Lower leg skin (tissue), 4 donors: ENCODE results near the gene C12orf57. TPM values are rescaled to one million over a fixed set of nuclear protein-coding genes. Genes with fewer than 3 reads are reported as not detected.

ENCODE experiments used
- DNase-seq, 2 donors: peaks; one replicate each; pipeline ENCODE4 v3.0.0-alpha.2; 2019; ENCODE audit warnings: low spot score in 2 of 2
- H3K4me3 ChIP-seq: fragments of 200-600 bp; sonication (generic); 2 replicates; pipeline ENCODE4 v1.5.1; 2017; ENCODE audit warnings: mild to moderate bottlenecking, low read depth; ENCODE audit not compliant: poor library complexity, severe bottlenecking
- POLR2A ChIP-seq, 2 donors: fragments of 450-650 bp; IDR thresholded peaks; one replicate each; pipeline ENCODE4 v1.6.1; 2016 to 2017; ENCODE audit warnings: antibody characterized with exemption in 2 of 2, mild to moderate bottlenecking in 1 of 2, moderate library complexity in 1 of 2
- WGBS, 2 donors: methylation state at CpG; one replicate each; pipeline ENCODE4 v1.1.5; 2018; 5-methylcytosine and 5-hydroxymethylcytosine counted together
- intact Hi-C: fragments of 100-400 bp; cut with DNase I; formaldehyde crosslinking; loops from one replicate; pipeline ENCODE4 v1.15.0; 2023; ENCODE audit warnings: low total_unique reads
- total RNA-seq, 4 donors: library from RNA; depleted of rRNA; stranded (reverse); fragments of >200 nt; gene quantifications; one replicate each; pipeline ENCODE4 v1.1.0, GENCODE V29; 2016
- TF ChIP-seq, protein P1 (sequence below), 3 donors: fragments of 450-650 bp; IDR thresholded peaks; one replicate each; pipeline ENCODE4 v1.5.1; 2016; ENCODE audit warnings: antibody characterized with exemption in 3 of 3, mild to moderate bottlenecking in 3 of 3, moderate library complexity in 2 of 3

The C12orf57 gene
- total RNA-seq, 4 donors from 2014 or later = 341 to 526 (median 418) TPM

DNA sequence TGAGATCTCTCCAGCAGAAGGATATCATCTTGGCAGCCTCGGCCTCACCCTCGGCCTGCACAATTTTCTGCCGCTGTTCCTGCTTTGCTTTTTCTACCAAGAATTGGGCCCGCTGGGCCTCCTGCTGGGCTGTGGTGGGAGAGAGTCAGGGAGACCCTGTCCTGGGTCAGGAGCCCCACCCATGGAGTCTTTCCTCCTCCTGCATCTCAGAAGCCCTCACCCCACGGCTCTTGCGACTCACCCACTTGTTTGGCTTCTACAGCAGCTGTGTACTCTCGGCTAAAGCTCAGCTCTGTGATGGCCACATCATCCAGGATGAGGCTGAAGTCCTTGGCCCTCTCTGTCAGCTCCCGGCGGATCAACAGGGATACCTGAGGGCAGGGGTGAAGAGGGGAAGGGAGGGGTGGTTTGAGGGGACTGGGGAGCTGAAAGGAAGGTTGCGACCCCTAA lies 23.9 kb downstream of the C12orf57 start:
- peak in 1 of 2 donors; percentile 75 for DNase-seq
- 69 to 81% methylated on average over 10 of the region's 10 CpGs for WGBS, 2 donors
- intact Hi-C loops = loop anchor here (10.0 kb wide), 1 partner anchor 93 kb away; the partner anchor contains the start of gene SPSB2
- H3K4me3 ChIP-seq = no peak overlapping the region
- TF ChIP-seq, protein P1, sequence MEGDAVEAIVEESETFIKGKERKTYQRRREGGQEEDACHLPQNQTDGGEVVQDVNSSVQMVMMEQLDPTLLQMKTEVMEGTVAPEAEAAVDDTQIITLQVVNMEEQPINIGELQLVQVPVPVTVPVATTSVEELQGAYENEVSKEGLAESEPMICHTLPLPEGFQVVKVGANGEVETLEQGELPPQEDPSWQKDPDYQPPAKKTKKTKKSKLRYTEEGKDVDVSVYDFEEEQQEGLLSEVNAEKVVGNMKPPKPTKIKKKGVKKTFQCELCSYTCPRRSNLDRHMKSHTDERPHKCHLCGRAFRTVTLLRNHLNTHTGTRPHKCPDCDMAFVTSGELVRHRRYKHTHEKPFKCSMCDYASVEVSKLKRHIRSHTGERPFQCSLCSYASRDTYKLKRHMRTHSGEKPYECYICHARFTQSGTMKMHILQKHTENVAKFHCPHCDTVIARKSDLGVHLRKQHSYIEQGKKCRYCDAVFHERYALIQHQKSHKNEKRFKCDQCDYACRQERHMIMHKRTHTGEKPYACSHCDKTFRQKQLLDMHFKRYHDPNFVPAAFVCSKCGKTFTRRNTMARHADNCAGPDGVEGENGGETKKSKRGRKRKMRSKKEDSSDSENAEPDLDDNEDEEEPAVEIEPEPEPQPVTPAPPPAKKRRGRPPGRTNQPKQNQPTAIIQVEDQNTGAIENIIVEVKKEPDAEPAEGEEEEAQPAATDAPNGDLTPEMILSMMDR (IDR thresholded peaks at IDR 0.05) = no peak
- TF ChIP-seq POLR2A (IDR thresholded peaks at IDR 0.05) = no peak

DNA sequence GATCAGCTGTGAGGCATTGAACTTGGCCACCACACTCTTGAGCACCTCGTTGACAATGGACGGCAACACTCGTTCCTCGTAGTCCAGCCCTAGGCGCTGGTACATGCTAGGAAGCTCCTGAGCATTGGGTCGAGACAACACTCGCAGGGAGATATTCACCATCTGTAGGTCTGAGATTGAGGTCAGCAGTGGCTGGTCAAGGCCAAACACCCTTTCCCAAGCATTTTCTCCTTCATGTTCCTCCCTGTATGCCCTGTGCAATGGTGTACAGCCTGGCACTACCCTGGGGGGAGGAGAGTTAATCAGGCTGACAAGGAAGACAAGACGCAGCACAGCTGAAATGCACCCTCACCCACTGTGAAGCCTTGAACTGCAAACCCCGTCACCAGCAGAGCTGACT lies 24.6 kb downstream of the C12orf57 start:
- H3K4me3 ChIP-seq = no peak overlapping the region
- intact Hi-C loops = loop anchor here (10.0 kb wide), 1 partner anchor 94 kb away; the partner anchor contains the start of gene SPSB2

DNA sequence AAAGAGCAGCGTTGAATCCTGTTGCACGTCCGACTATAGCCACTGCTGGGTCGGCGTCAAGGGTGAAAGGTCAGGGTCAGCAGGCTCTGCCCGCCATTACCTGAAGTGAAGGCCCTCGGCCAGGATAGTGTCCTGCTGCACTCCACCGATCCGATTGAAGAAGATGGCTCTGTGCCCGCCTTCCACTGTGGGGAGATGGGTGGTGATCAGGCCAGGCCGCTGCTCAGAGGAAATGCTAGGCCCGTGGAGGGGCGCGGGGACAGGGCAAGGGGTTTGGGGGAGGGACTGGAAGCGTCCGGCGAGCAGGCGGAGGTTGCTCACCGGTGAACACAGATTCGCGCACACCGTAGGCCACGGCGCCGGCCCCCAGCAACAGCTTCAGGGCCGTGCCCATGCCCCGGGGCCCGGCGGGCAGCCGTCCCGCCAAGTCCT lies 26.3 kb downstream of the C12orf57 start:
- peak in 1 of 2 donors; percentile 91 for DNase-seq
- TF ChIP-seq POLR2A (IDR thresholded peaks at IDR 0.05) = no peak
- TF ChIP-seq, protein P1 (IDR thresholded peaks at IDR 0.05) = no peak
- intact Hi-C loops = no loop called here
- H3K4me3 ChIP-seq = peak overlapping the region; percentile 54
- WGBS, 2 donors = 1% methylated on average over 21 to 26 of the region's 31 CpGs

More for the DNA sequence above, 24.6 kb downstream of the C12orf57 start:
- WGBS, 2 donors = 84 to 86% methylated on average over 9 of the region's 9 CpGs
- TF ChIP-seq, protein P1 (IDR thresholded peaks at IDR 0.05) = no peak
- TF ChIP-seq POLR2A (IDR thresholded peaks at IDR 0.05) = no peak
- DNase-seq = peak in 1 of 2 donors; percentile 68

DNA sequence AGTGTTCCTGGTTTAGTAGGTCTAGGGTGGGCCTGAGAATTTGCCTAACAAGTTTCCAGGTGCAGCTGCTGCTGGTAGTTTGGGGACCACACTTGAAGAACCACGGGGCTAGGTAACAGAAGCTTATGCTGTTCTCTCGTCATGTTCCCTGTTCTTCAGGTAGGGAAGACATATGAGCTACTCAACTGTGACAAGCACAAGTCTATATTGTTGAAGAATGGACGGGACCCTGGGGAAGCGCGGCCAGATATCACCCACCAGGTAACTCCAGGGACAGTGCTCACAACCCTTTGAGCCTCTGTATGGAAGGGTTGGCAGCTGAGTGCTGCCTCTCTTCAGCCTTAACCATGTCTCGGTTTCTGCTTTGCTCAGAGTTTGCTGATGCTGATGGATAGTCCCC lies 30.4 kb downstream of the C12orf57 start:
- no peak for TF ChIP-seq POLR2A (IDR thresholded peaks at IDR 0.05)
- TF ChIP-seq, protein P1 (IDR thresholded peaks at IDR 0.05) = no peak
- H3K4me3 ChIP-seq = no peak overlapping the region
- no peak for DNase-seq
- intact Hi-C loops = no loop called here
- WGBS, 2 donors = 95 to 98% methylated on average over 6 of the region's 6 CpGs

DNA sequence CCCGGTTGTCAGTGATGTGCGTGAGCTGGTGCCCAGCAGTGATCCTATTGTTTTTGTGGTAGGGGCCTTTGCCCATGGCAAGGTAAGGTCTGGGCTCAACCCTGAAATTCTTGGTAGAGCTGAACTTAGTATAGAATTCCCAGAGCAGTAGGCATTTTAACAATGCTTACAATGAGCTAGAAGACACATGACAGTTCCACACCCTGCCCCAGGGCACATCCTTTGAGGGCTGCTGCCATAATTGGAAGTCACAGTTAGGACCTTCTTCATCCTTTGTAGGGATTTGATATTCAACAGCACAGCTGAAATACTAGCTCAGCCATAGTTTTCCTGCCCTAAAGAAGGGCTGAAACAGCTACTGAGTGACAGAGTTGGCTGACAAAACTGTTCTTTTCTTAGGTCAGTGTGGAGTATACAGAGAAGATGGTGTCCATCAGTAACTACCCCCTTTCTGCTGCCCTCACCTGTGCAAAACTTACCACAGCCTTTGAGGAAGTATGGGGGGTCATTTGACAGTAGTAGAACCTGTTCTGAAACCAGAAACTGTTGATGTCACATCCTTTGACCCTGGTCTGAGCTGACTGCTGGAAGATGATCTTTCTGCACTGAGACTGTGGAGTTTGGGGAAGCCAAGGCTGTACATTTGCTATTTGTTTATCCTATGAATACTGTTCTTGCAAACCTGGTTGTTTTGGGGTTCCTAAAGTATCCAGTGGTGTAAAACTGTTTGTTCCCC lies 31.6 kb downstream of the C12orf57 start:
- intact Hi-C loops = no loop called here
- no peak for TF ChIP-seq POLR2A (IDR thresholded peaks at IDR 0.05)
- TF ChIP-seq, protein P1 (IDR thresholded peaks at IDR 0.05) = no peak
- H3K4me3 ChIP-seq = no peak overlapping the region
- no peak for DNase-seq
- WGBS, 2 donors = 76 to 83% methylated on average over 2 of the region's 2 CpGs
